HG02642 (cell line): ENCODE data around the gene KANSL3.

Source experiments
- ATAC-seq: cut with Tn5 transposase; IDR thresholded peaks from one replicate; pipeline ENCODE4 v1.9.1; 2021; ENCODE audit warnings: mild to moderate bottlenecking; ENCODE audit not compliant: unreplicated experiment, poor library complexity

KANSL3 gene

GRCh38 chr2:96547731-96548171 lies 90.4 kb downstream of the KANSL3 start:
- ATAC-seq: no peak

DNA sequence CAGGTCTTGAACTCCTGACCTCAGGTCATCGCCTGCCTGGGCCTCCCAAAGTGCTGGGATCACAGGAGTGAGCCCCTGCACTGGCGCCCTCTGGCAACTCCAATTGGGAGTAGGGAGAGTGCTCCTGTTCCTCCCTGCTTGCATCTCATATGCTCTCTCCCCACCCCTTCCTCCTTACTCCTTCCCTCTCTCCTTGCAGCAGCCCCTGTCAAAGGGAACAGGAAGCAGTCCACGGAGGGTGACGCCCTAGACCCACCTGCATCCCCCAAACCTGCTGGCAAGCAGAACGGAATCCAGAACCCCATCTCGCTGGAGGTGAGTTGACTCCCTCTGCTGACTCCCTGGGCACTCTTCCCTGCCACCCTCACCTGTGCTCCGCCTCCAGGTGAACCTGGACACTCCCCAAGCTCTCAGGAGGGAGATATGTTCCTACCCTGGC lies 90.9 kb downstream of the KANSL3 start:
- ATAC-seq: no peak

DNA sequence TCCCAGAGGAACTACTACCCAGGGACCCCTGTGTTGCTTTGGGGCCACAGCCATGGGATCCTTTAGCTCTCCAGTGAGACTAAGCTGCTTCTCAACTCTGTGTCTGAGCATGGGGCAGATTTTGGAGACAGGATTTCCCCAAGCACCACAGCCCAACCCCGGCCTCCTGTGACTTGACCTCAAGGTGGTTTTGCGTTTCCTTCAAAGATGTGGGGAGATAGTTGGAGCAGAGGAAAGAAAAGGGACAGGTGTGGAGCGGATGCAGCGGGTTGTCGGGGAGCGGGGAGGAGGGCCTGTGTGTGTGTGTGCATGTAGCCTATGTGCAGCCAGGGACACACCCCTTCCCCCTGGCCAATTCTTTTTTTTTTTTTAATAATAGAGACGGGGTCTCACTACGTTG lies 91.3 kb downstream of the KANSL3 start:
- no peak for ATAC-seq

DNA sequence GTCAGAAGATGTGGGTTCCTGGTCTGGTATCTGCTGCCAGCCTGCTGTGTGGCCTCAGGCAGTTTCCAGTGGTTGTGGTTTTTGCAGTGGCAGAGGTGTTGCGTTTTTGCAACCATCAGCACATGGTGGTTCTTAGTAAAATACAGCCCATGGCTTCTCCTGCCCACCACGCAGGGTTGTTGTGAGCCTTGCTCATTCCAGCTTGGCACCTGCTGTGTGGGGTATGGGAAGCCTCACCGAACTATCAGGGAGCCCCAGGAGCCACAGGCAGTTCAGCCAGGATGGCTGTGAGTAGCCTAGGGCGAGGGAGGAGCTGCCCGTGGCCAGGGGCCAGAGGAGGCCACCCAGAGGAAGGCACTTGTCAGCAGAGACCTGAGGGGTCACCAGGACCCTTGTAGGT lies 91.8 kb downstream of the KANSL3 start:
- no peak for ATAC-seq
